ENCODE measurements around the gene VPS4A. TPM values are rescaled to one million over a fixed set of nuclear protein-coding genes. Genes with fewer than 3 reads are reported as not detected.

The VPS4A gene
- total RNA-seq, result 10 to 100 TPM; 41.9 to 46.5 (median 43.6) TPM

DNA sequence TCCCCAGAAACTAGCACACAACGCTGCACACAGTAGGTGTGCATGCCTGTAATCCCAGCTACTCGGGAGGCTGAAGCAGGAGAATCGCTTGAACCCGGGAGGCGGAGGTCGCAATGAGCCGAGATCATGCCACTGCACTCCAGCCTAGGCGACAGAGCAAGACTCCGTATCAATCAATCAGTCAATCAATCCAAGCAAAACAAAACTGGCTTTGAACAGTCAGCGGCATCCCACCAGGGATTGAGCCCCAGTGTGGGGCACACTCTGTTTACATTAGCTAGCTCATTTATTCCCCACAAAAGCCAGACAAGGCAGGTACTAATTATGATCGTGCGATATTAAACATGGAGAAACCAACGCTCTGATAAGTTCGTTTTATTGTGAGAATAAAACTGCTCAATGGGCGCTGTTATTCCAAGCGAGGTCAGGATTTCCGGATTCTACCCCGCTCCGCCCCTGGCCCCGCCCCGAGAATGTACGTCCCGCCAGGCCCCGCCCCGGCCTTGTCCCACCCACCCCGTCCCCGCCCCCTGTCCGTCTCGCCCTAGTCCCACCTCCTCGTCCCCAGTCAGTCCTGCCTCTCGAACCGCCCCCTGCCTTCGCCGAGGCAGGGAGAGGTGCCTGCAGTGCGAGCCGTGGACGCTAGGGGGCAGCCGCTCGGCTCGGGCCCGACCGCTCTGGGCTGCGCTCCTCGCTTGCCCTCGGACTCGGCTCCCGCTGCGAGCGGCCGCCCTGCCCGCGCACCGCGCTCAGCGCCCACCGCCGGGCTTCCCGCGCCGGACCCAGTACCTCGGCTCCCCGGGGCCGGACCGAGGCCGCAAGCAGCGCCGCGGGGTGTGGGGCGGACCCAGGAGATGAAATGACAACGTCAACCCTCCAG, at the start of gene VPS4A:
Gene VPS4A (plus strand): TSS at position 698 of the 880 bp plus-strand sequence. CDS start 162 bp downstream, at position 860.
- peak; percentile 98 for DNase-seq (ENCODE audit: extremely low spot score)
- Histone ChIP-seq H3K36me3 (peaks cover 11 to 29% (median 25%) of the 10 kb centered on the region in 4 donors), H3K27me3 (no peaks in the 10 kb centered on the region), H3K27ac (replicated peaks in 1 of 4) (peak within 1 kb of the TSS; percentile 82 to 94 (median 91)), H3K4me1 (peaks cover 21 to 43% (median 35%) of the 10 kb centered on the region in 4 donors), H3K4me3 (peak within 1 kb of the TSS; percentile 76 to 97 (median 86)), H3K9me3 (no peaks in the 10 kb centered on the region)
- TF ChIP-seq POLR2A (IDR thresholded peaks at IDR 0.05; ENCODE audit: low read depth) (peak; percentile 58), POLR2AphosphoS5 (IDR thresholded peaks at IDR 0.05) (peak; percentile 79 to 80), EP300 (IDR thresholded peaks at IDR 0.05) (no peak)
- TF ChIP-seq, protein P1, sequence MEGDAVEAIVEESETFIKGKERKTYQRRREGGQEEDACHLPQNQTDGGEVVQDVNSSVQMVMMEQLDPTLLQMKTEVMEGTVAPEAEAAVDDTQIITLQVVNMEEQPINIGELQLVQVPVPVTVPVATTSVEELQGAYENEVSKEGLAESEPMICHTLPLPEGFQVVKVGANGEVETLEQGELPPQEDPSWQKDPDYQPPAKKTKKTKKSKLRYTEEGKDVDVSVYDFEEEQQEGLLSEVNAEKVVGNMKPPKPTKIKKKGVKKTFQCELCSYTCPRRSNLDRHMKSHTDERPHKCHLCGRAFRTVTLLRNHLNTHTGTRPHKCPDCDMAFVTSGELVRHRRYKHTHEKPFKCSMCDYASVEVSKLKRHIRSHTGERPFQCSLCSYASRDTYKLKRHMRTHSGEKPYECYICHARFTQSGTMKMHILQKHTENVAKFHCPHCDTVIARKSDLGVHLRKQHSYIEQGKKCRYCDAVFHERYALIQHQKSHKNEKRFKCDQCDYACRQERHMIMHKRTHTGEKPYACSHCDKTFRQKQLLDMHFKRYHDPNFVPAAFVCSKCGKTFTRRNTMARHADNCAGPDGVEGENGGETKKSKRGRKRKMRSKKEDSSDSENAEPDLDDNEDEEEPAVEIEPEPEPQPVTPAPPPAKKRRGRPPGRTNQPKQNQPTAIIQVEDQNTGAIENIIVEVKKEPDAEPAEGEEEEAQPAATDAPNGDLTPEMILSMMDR (IDR thresholded peaks at IDR 0.05), result peak; percentile 90 to 99 (median 96)
- intact Hi-C loops (cut with DNase I), result no loop called here
- 47% methylated on average over 13 of the region's 70 CpGs for WGBS

DNA sequence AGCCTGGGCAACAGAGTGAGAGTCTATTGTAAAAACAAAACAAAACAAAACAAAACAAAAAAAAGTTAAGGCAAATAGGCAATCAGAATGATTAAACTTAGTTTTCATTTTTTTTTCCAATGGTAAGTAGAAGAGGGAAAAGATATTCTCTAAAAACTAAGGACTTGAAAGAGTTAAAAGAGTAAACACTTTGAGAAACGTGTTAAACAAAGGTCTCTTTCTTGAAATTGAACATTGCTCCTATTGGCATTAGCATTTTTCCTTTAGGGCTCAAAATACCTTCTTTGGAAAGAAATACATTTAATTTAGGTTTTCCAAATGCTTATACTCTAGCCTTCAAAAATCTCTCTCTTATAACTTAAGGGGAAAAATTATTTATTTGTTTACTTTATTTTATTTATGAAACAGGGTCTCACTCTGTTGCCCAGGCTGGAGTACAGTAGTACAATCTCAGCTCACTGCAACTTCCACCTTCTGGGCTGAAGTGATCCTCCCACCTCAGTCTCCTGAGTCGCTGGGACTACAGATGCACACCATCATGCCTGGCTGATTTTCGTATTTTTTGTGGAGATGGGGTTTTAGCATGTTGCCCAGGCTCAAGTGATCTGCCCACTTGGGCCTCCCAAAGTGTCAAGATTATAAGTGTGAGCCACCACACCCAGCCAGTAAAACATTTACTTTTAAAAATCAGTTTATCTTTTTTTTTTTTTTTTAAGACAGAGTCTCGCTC, 44.7 kb upstream of the VPS4A start:
- Histone ChIP-seq H3K9me3 (no peaks in the 10 kb centered on the region), H3K36me3 (peaks cover 0 to 37% (median 6%) of the 10 kb centered on the region in 4 donors), H3K27me3 (no peaks in the 10 kb centered on the region), H3K4me3 (no peak overlapping the region), H3K4me1 (peaks cover 0 to 6% (median 0%) of the 10 kb centered on the region in 4 donors), H3K27ac (replicated peaks in 1 of 4) (no peak overlapping the region)
- intact Hi-C loops (cut with DNase I), result no loop called here
- TF ChIP-seq EP300 (IDR thresholded peaks at IDR 0.05), result no peak
- no peak for TF ChIP-seq POLR2A (IDR thresholded peaks at IDR 0.05; ENCODE audit: low read depth)
- TF ChIP-seq, protein P1 (IDR thresholded peaks at IDR 0.05), result no peak
- no peak for TF ChIP-seq POLR2AphosphoS5 (IDR thresholded peaks at IDR 0.05)
- no peak for DNase-seq (ENCODE audit: extremely low spot score)
- WGBS, result 66% methylated on average over 4 of the region's 4 CpGs

DNA sequence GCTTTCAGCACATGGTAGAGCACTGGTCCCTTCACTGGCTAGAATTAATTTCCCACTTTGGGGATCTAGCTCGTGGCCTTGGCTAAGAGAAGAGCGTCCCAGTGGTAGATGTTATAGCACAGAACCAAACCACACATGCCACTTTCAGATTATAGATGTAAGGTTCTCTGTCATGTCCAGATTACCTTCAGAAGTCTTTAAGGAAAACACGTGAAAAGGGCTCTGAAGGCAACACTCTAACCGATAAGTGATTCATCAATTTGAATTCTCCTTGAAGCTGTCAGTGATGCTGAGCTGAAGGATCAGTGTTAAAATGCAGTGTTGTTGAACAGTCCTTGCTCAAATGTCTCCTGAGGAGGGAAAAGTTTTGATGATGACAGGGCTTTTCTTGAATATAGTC, 43.5 kb upstream of the VPS4A start:
- intact Hi-C loops (cut with DNase I), result no loop called here
- no peak for TF ChIP-seq POLR2AphosphoS5 (IDR thresholded peaks at IDR 0.05)
- TF ChIP-seq EP300 (IDR thresholded peaks at IDR 0.05), result no peak
- no peak for TF ChIP-seq POLR2A (IDR thresholded peaks at IDR 0.05; ENCODE audit: low read depth)
- TF ChIP-seq, protein P1 (IDR thresholded peaks at IDR 0.05), result no peak
- Histone ChIP-seq H3K27ac (replicated peaks in 1 of 4) (no peak overlapping the region), H3K36me3 (peaks cover 0 to 43% (median 6%) of the 10 kb centered on the region in 4 donors), H3K27me3 (no peaks in the 10 kb centered on the region), H3K4me3 (no peak overlapping the region), H3K9me3 (no peaks in the 10 kb centered on the region), H3K4me1 (peaks cover 0 to 9% (median 0%) of the 10 kb centered on the region in 4 donors)
- 95% methylated on average over 4 of the region's 4 CpGs for WGBS
- DNase-seq (ENCODE audit: extremely low spot score), result no peak

DNA sequence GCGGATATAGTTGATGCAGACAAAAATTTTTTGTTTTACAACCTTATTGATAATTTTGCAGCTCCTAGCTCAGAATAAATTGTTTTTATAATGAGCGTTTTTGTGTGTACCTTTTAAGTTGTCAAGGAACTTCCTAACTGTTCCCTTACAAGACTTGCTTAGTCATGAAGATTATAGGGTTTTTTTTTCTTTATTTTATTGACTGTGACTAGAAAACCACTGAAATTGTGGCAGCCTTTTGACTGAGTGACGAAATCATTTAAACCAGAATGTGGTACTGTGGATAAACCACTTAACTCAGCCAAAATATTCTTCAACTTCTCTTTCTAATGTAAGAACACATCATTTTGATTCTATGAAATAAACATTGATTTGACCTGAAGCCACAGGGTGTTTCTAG, 40.8 kb upstream of the VPS4A start:
- TF ChIP-seq POLR2A (IDR thresholded peaks at IDR 0.05; ENCODE audit: low read depth) (no peak), POLR2AphosphoS5 (IDR thresholded peaks at IDR 0.05) (no peak), EP300 (IDR thresholded peaks at IDR 0.05) (no peak)
- TF ChIP-seq, protein P1 (IDR thresholded peaks at IDR 0.05), result no peak
- WGBS, result 75% methylated on average over 3 of the region's 3 CpGs

More for the DNA sequence above, 40.8 kb upstream of the VPS4A start:
- peaks cover 0 to 36% (median 0%) of the 10 kb centered on the region in 4 donors for H3K36me3 ChIP-seq
- H3K9me3 ChIP-seq, result no peaks in the 10 kb centered on the region
- no peak for DNase-seq (ENCODE audit: extremely low spot score)
- intact Hi-C loops (cut with DNase I), result loop anchor here (10.0 kb wide), 1 partner anchor 96 kb away; no protein-coding TSS in a partner anchor
- H3K4me3 ChIP-seq, result no peak overlapping the region
- no peaks in the 10 kb centered on the region for H3K27me3 ChIP-seq
- peaks cover 0 to 28% (median 7%) of the 10 kb centered on the region in 4 donors for H3K4me1 ChIP-seq
- no peak overlapping the region for H3K27ac ChIP-seq (replicated peaks in 1 of 4)

Data from esophagus muscularis mucosa (tissue), 4 donors.